K562 (cell line): Measurements from ENCODE around the gene MRPS24. TPM values are rescaled to one million over a fixed set of nuclear protein-coding genes. Genes with fewer than 3 reads are reported as not detected.
A peak's percentile ranks its signal among the peaks of the same experiment; 100 is the strongest.

Experiments used
- ATAC-seq: fragments of 200-7000 bp; cut with Tn5 transposase; 3 replicates; pipeline ENCODE4 v1.9.1; 2020; ENCODE audit warnings: moderate library complexity
- BruUV-seq: library from RNA; stranded (reverse); fragments of 400-500 nt; replicated peaks from 2 replicates; lab custom pipeline; 2021; lab: Mats Ljungman, UMichigan
- CTCF ChIA-PET: fragments of 300-600 bp; formaldehyde crosslinking; extraction: SDS; loops from one replicate; lab custom pipeline; 2021; ENCODE audit warnings: low intra/inter-chr PET ratio; lab: Yijun Ruan, JAX
- POLR2A ChIA-PET: fragments of 300-600, 350-650 bp; sonication (Branson Sonifier 250); formaldehyde crosslinking; extraction: SDS; loops from one replicate; lab custom pipeline; 2021; ENCODE audit warnings: antibody characterized with exemption, inconsistent platforms; lab: Yijun Ruan, JAX
- DNase-seq, 4 experiments: peaks; one replicate each; pipeline versions ENCODE4 v3.0.0 to v3.0.0-alpha.2; 2011 to 2018; ENCODE audit warnings: low spot score in 3 of 4, mixed read lengths in 3 of 4; ENCODE audit errors: extremely low read depth in 1 of 4
- FAIRE-seq: peaks from 2 replicates; lab custom pipeline; 2011; peaks lifted over from hg19 to GRCh38; lab: Jason Lieb, UNC
- H2AFZ ChIP-seq: 2 replicates; pipeline ENCODE4 v1.6.0; 2011; ENCODE audit warnings: low read depth, low read length, control low read depth, inconsistent platforms
- H3K27ac ChIP-seq: fragments of 200-600 bp; 3 replicates; pipeline ENCODE4 v1.8.0; 2011; ENCODE audit warnings: low read depth, mild to moderate bottlenecking, control low read depth, inconsistent platforms, low read length, moderate library complexity, mixed read lengths; ENCODE audit errors: extremely low read depth
- H3K27me3 ChIP-seq, 2 experiments: fragments of 300-600 bp in 1 of 2; 2 replicates in 1 of 2; 3 replicates in 1 of 2; pipeline versions ENCODE4 v1.6.0 to v1.8.0; 2011; ENCODE audit warnings: inconsistent platforms in 2 of 2, low read length in 2 of 2, mild to moderate bottlenecking in 1 of 2, mixed read lengths in 1 of 2, moderate library complexity in 1 of 2; ENCODE audit not compliant: control insufficient read depth in 2 of 2, insufficient read depth in 2 of 2
- H3K36me3 ChIP-seq: fragments of 300-600 bp; 3 replicates; pipeline ENCODE4 v1.8.0; 2011; ENCODE audit warnings: mild to moderate bottlenecking, low read length, inconsistent platforms; ENCODE audit not compliant: control insufficient read depth, insufficient read depth
- H3K4me1 ChIP-seq, 2 experiments: fragments of 200-600 bp in 1 of 2; replicated peaks in 1 of 2; 2 replicates in 1 of 2; 3 replicates in 1 of 2; pipeline versions ENCODE4 v1.5.1 to v1.8.0; 2011; ENCODE audit warnings: inconsistent platforms in 2 of 2, low read length in 2 of 2, mild to moderate bottlenecking in 1 of 2, mixed read lengths in 1 of 2, moderate library complexity in 1 of 2; ENCODE audit not compliant: control insufficient read depth in 2 of 2, insufficient read depth in 2 of 2
- H3K4me2 ChIP-seq: 2 replicates; pipeline ENCODE4 v1.6.1; 2011; ENCODE audit warnings: low read length, control low read depth, inconsistent platforms, mixed read lengths; ENCODE audit not compliant: insufficient read depth
- H3K4me3 ChIP-seq: fragments of 200-600 bp; sonication (generic), shearing (Covaris generic); 2 replicates; pipeline ENCODE4 v1.5.1; 2016; ENCODE audit warnings: control low read depth, inconsistent platforms
- H3K79me2 ChIP-seq: fragments of 200-600 bp; 3 replicates; pipeline ENCODE4 v1.8.0; 2011; ENCODE audit warnings: low read length, inconsistent platforms; ENCODE audit not compliant: control insufficient read depth, insufficient read depth
- H3K9ac ChIP-seq, 2 experiments: 2 replicates each; pipeline versions ENCODE4 v1.6.0 to v1.6.1; 2011; ENCODE audit warnings: low read depth in 2 of 2, low read length in 2 of 2, control low read depth in 1 of 2, inconsistent platforms in 1 of 2, mild to moderate bottlenecking in 1 of 2, mixed read lengths in 1 of 2; ENCODE audit not compliant: insufficient read depth in 1 of 2
- H3K9me1 ChIP-seq: one replicate; pipeline ENCODE4 v1.6.0; 2011; ENCODE audit warnings: inconsistent platforms, mild to moderate bottlenecking, low read length, moderate library complexity; ENCODE audit not compliant: control insufficient read depth, insufficient read depth
- H3K9me3 ChIP-seq: replicated peaks from 2 replicates; pipeline ENCODE4 v1.5.1; 2011; ENCODE audit warnings: low read depth, low read length, inconsistent platforms; ENCODE audit not compliant: control insufficient read depth, insufficient read depth
- H4K20me1 ChIP-seq: replicated peaks from 2 replicates; pipeline ENCODE4 v1.6.1; 2011; ENCODE audit warnings: low read length, inconsistent platforms, mixed read lengths; ENCODE audit not compliant: control insufficient read depth, insufficient read depth
- ATF3 ChIP-seq, 2 experiments: fragments of 450-650 bp in 1 of 2; sonication (generic) in 1 of 2; formaldehyde crosslinking in 1 of 2; IDR thresholded peaks in 1 of 2; conservative IDR thresholded peaks in 1 of 2; 2 replicates each; pipeline versions ENCODE4 v1.6.1 to v1.8.1; 2016 to 2023; ENCODE audit warnings: mild to moderate bottlenecking in 2 of 2, moderate library complexity in 2 of 2, inconsistent platforms in 1 of 2, missing genetic modification reagents in 1 of 2
- FOSL1 ChIP-seq: fragments of 200-800 bp; sonication (Bioruptor generic); conservative IDR thresholded peaks from 2 replicates; pipeline ENCODE4 v1.6.1; 2016; ENCODE audit warnings: missing genetic modification characterization, missing compliant biosample characterization
- JUND ChIP-seq, 2 experiments: IDR thresholded peaks; 2 replicates in 1 of 2; 3 replicates in 1 of 2; pipeline ENCODE4 v1.6.1; 2011; ENCODE audit warnings: borderline replicate concordance in 2 of 2, low read depth in 2 of 2, low read length in 2 of 2, improper control_type of control experiment in 1 of 2, missing biosample characterization in 1 of 2, missing genetic modification characterization in 1 of 2, missing genetic modification reagents in 1 of 2
- MIER1 ChIP-seq: fragments of 450-650 bp; IDR thresholded peaks from 2 replicates; pipeline ENCODE4 v1.6.1; 2016; ENCODE audit warnings: antibody characterized with exemption, mild to moderate bottlenecking, low read depth
- MYNN ChIP-seq, 2 experiments: sonication (generic); formaldehyde crosslinking in 1 of 2; IDR thresholded peaks; 2 replicates each; pipeline versions ENCODE4 v1.5.0 to v1.6.1; 2016 to 2020; ENCODE audit warnings: antibody characterized with exemption in 1 of 2, missing genetic modification reagents in 1 of 2
- SRF ChIP-seq, 2 experiments: fragments of 250-450, 450-650 bp in 1 of 2; sonication (Bioruptor Pico) in 1 of 2; sonication (generic) in 1 of 2; formaldehyde crosslinking; IDR thresholded peaks; 2 replicates each; pipeline versions ENCODE4 v1.5.0 to v1.5.1; 2020 to 2022; ENCODE audit warnings: mild to moderate bottlenecking in 1 of 2, missing genetic modification reagents in 1 of 2
- WGBS: fragments of 100-300 bp; shearing (Covaris generic); methylation state at CpG from one replicate; pipeline ENCODE4 v1.1.6; 2016; ENCODE audit warnings: low coverage, mixed read lengths; ENCODE audit not compliant: insufficient coverage; ENCODE audit errors: missing lambda C conversion rate; 5-methylcytosine and 5-hydroxymethylcytosine counted together
- in situ Hi-C: fragments of 300-500 bp; cut with MboI; formaldehyde crosslinking; loops from 4 replicates; pipeline ENCODE4 v1.15.0; 2018; ENCODE audit warnings: inconsistent platforms, mixed read lengths
- intact Hi-C: fragments of 100-400 bp; cut with micrococcal nuclease; formaldehyde crosslinking; loops from 2 replicates; pipeline ENCODE4 v1.14.2; 2022
- polyA plus RNA-seq, 8 experiments: library from polyadenylated mRNA; depleted of rRNA in 4 of 8; stranded (reverse) in 5 of 8; unstranded in 3 of 8; fragments of >200 nt; fragmentation: Nextera tagmentation in 2 of 8; fragmentation: Illumina TruSeq in 1 of 8; extraction: Ambion mirVana in 2 of 8; extraction: Trizol in 1 of 8; gene quantifications; 2 replicates each; pipeline versions ENCODE4 v1.2.1 to v1.2.3, GENCODE V29; 2011 to 2014; ENCODE audit warnings: inconsistent platforms in 1 of 8, missing spikeins in 1 of 8
- total RNA-seq, 7 experiments: library from RNA; depleted of rRNA in 6 of 7; stranded (reverse); fragments of >200 nt in 6 of 7; fragmentation: Illumina TruSeq in 2 of 7; extraction: Trizol in 2 of 7; gene quantifications; 2 replicates each; pipeline versions ENCODE4 v1.2.1 to v1.2.3, GENCODE V29; 2011 to 2021; ENCODE audit warnings: low replicate concordance in 1 of 7

MRPS24 gene
- total and polyA plus RNA-seq, 9 of the 15 experiments (the other 6 are each of a cell fraction or from before 2014, with no cell fraction given), result 51.4 to 214 (median 169) TPM

- no peak overlapping the region for H3K27ac ChIP-seq
- H3K36me3 ChIP-seq, result peaks cover 14% of the 10 kb centered on the region; the same call in 2 of the 3 replicates
- 93% methylated on average over 6 of the region's 6 CpGs for WGBS
- H2AFZ ChIP-seq, result no peak overlapping the region
- FAIRE-seq, result no peak
- peaks cover 43% of the 10 kb centered on the region for H3K79me2 ChIP-seq
- intact Hi-C loops (no loop called here), in situ Hi-C loops (no loop called here)
- no peaks in the 10 kb centered on the region for H3K9me1 ChIP-seq
- no TSS peak for BruUV-seq
- no peak overlapping the region for H3K4me3 ChIP-seq
- no peaks in the 10 kb centered on the region for H3K9me3 ChIP-seq
- ChIA-PET POLR2A (interaction anchor here (0.9 to 1.9 kb wide), 2 partner anchors 11 to 63 kb away, joined by 3 to 7 read pairs; no protein-coding TSS in a partner anchor), CTCF (no interaction called here)
- H4K20me1 ChIP-seq, result no peaks in the 10 kb centered on the region
- no peak; the same call in 2 of the 3 replicates for ATAC-seq
- H3K4me1 ChIP-seq, result peaks cover 7 to 9% of the 10 kb centered on the region in 2 experiments; a peak in 3 of 5 replicates
- H3K9ac ChIP-seq, result no peak overlapping the region
- no peak for DNase-seq
- TF ChIP-seq SRF (CRISPR knock-in tag; IDR thresholded peaks at IDR 0.05) (peak in 1 of 2 experiments; percentile 17; a peak in 1 of 4 replicates), MIER1 (no peak)
- TF ChIP-seq, all 486 proteins: peak for 1
- no peak overlapping the region for H3K4me2 ChIP-seq
- no peaks in the 10 kb centered on the region for H3K27me3 ChIP-seq
These were observed 21.2 kb upstream of the MRPS24 start for GRCh38 chr7:43890468-43890867.

- CTCF ChIA-PET, result no interaction called here
- in situ Hi-C loops (no loop called here), intact Hi-C loops (no loop called here)
- Histone ChIP-seq H3K9ac (peak overlapping the region in 1 of 2 experiments; percentile 19; a peak in 1 of 4 replicates), H3K79me2 (peaks cover 33% of the 10 kb centered on the region), H3K4me3 (no peak overlapping the region), H3K27me3 (no peaks in the 10 kb centered on the region), H3K9me3 (no peaks in the 10 kb centered on the region), H3K36me3 (peaks cover 20% of the 10 kb centered on the region; the same call in 2 of the 3 replicates), H3K4me2 (no peak overlapping the region; the same call in 1 of the 2 replicates), H3K4me1 (peaks cover 8 to 9% of the 10 kb centered on the region in 2 experiments; a peak in 3 of 5 replicates), H3K9me1 (no peaks in the 10 kb centered on the region), H4K20me1 (no peaks in the 10 kb centered on the region), H3K27ac (no peak overlapping the region), H2AFZ (no peak overlapping the region)
- 33% methylated on average over 7 of the region's 7 CpGs for WGBS
- POLR2A ChIA-PET, result interaction anchor here (1.0 kb wide), 1 partner anchor 15 kb away, joined by 3 read pairs; no protein-coding TSS in a partner anchor
- FAIRE-seq (no peak), ATAC-seq (peak; percentile 60), DNase-seq (peak in 1 of 4 experiments; percentile 36)
- BruUV-seq, result no TSS peak
- peak; percentile 48; the same call in 1 of the 2 replicates for TF ChIP-seq JUND (IDR thresholded peaks at IDR 0.05; ENCODE audit: borderline replicate concordance, low read depth, low read length)
- no peak for TF ChIP-seq JUND (tag; IDR thresholded peaks at IDR 0.05; ENCODE audit: borderline replicate concordance, low read depth, low read length)
- no peak for TF ChIP-seq MYNN (IDR thresholded peaks at IDR 0.05)
- TF ChIP-seq MYNN (CRISPR knock-in tag; IDR thresholded peaks at IDR 0.05), result no peak
- TF ChIP-seq FOSL1 (tag), result peak; percentile 46; the same call in 1 of the 2 replicates
- TF ChIP-seq ATF3 (IDR thresholded peaks at IDR 0.05), result 0 out of 2 replicates have a peak, but pooled peaks have one; percentile 13
- no peak for TF ChIP-seq ATF3 (CRISPR knock-in tag; conservative IDR thresholded peaks at IDR 0.05)
These were observed 20.0 kb upstream of the MRPS24 start for GRCh38 chr7:43888993-43889945.
